ENCODE measurements around the gene CDK19.

DNA sequence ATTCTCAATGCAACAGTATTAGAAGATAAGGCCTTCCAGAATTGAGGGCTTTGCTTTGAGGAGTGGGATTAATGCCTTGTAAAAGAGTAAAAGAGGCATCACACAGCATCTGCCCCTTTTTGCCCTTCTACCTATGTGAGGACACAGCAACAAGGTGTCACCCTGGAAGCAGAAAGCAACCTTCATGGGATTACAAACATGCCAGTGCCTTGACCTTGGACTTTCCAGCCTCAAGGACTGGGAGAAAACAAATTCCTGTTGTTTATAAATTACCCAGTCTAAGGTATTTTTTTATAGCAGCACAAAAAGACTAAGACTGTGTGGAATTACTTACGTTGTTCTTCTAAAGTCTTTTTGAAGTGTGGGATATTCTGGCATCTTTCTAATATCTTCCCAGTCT, 188.8 kb downstream of the CDK19 start:
- TF ChIP-seq, protein P1, sequence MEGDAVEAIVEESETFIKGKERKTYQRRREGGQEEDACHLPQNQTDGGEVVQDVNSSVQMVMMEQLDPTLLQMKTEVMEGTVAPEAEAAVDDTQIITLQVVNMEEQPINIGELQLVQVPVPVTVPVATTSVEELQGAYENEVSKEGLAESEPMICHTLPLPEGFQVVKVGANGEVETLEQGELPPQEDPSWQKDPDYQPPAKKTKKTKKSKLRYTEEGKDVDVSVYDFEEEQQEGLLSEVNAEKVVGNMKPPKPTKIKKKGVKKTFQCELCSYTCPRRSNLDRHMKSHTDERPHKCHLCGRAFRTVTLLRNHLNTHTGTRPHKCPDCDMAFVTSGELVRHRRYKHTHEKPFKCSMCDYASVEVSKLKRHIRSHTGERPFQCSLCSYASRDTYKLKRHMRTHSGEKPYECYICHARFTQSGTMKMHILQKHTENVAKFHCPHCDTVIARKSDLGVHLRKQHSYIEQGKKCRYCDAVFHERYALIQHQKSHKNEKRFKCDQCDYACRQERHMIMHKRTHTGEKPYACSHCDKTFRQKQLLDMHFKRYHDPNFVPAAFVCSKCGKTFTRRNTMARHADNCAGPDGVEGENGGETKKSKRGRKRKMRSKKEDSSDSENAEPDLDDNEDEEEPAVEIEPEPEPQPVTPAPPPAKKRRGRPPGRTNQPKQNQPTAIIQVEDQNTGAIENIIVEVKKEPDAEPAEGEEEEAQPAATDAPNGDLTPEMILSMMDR (conservative IDR thresholded peaks at IDR 0.05; ENCODE audit: low read depth in 2 of 2) = no peak
- no peak for TF ChIP-seq NANOG (IDR thresholded peaks at IDR 0.05; ENCODE audit: borderline replicate concordance)
- TF ChIP-seq ZNF331 (CRISPR knock-in tag; IDR thresholded peaks at IDR 0.05; ENCODE audit: low read depth) = no peak
- TF ChIP-seq EZH2phosphoT487 (IDR thresholded peaks at IDR 0.05; ENCODE audit: unreplicated experiment) = no peak
- TF ChIP-seq POLR2AphosphoS5 (IDR thresholded peaks at IDR 0.05; ENCODE audit: low read depth) = no peak
- no peak for TF ChIP-seq JUNB (IDR thresholded peaks at IDR 0.05; ENCODE audit: unreplicated experiment)
- TF ChIP-seq, protein P2, sequence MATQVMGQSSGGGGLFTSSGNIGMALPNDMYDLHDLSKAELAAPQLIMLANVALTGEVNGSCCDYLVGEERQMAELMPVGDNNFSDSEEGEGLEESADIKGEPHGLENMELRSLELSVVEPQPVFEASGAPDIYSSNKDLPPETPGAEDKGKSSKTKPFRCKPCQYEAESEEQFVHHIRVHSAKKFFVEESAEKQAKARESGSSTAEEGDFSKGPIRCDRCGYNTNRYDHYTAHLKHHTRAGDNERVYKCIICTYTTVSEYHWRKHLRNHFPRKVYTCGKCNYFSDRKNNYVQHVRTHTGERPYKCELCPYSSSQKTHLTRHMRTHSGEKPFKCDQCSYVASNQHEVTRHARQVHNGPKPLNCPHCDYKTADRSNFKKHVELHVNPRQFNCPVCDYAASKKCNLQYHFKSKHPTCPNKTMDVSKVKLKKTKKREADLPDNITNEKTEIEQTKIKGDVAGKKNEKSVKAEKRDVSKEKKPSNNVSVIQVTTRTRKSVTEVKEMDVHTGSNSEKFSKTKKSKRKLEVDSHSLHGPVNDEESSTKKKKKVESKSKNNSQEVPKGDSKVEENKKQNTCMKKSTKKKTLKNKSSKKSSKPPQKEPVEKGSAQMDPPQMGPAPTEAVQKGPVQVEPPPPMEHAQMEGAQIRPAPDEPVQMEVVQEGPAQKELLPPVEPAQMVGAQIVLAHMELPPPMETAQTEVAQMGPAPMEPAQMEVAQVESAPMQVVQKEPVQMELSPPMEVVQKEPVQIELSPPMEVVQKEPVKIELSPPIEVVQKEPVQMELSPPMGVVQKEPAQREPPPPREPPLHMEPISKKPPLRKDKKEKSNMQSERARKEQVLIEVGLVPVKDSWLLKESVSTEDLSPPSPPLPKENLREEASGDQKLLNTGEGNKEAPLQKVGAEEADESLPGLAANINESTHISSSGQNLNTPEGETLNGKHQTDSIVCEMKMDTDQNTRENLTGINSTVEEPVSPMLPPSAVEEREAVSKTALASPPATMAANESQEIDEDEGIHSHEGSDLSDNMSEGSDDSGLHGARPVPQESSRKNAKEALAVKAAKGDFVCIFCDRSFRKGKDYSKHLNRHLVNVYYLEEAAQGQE (IDR thresholded peaks at IDR 0.05; ENCODE audit: unreplicated experiment) = no peak
- TF ChIP-seq STAT1 (IDR thresholded peaks at IDR 0.05; ENCODE audit: unreplicated experiment) = no peak
- no peak for TF ChIP-seq EZH2 (IDR thresholded peaks at IDR 0.05; ENCODE audit: low read depth, unreplicated experiment)
